Melanocyte of skin (primary cell): ENCODE measurements around the gene DKK2. TPM values are rescaled to one million over a fixed set of nuclear protein-coding genes. Genes with fewer than 3 reads are reported as not detected.

Experiments
- total RNA-seq, 2 donors: library from RNA; depleted of rRNA; stranded (reverse); fragments of >200 nt; gene quantifications; 2 replicates each; pipeline ENCODE4 v1.2.3, GENCODE V29; 2012

DKK2 gene, protein sequence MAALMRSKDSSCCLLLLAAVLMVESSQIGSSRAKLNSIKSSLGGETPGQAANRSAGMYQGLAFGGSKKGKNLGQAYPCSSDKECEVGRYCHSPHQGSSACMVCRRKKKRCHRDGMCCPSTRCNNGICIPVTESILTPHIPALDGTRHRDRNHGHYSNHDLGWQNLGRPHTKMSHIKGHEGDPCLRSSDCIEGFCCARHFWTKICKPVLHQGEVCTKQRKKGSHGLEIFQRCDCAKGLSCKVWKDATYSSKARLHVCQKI
- total RNA-seq = 1 to 10 TPM in 1 of 2 donors, under 1 TPM in 1; 1.00 to 2.8 TPM

DNA sequence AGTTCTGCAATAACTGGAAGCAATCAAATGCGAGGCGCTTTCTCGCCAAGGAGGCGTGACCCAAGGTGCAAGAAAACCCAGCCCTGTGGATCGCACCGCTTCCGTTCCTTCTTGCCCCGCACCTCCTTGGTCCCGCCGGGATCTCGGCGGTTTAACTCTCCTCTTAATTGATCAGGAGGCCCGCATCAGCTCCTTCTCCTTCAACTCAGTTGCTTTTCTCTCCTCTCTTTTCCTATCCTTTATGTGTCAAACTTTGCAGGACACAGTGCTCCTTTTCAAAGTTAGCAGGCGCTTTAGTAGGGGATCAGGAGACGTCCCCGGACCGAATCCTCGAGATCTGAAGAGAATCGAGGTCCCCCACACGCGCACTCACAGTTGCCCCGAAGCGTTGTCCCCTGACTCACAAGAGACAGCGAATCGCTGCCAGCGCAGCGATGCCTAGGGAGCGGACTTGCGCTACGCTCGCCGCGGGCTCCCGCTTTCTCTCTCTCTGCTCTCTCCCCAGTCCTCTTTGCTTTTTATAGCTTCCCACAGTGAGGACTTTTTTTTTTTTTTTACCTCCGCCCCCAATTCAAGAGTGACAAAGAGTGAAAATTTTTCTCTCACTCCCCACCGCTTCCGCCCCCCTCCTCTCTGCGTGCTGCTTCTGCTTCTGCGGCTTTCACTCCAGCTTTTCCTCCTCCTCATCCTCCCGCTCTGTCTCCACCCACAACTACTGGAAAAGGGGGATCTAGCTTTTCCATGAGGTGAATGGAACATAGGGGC lies at the start of gene DKK2:
DKK2 (minus strand) TSS at position 495 of the 765 bp plus-strand sequence. CDS start 722 bp downstream, outside the sequence.

